HG03442 (cell line): ENCODE measurements around the gene TCERG1L.
"Not testable (repeated sequence)": the region's sequence is repeated elsewhere in the genome, so short reads cannot be mapped to it uniquely, and the experiment has no call there.

Source experiments
- ATAC-seq: cut with Tn5 transposase; IDR thresholded peaks from one replicate; pipeline ENCODE4 v1.9.1; 2021; ENCODE audit warnings: mild to moderate bottlenecking, moderate library complexity; ENCODE audit not compliant: unreplicated experiment

TCERG1L gene

GRCh38 chr10:131174211-131174565 lies 137.3 kb downstream of the TCERG1L start:
- ATAC-seq: no peak

GRCh38 chr10:131173484-131174210 lies 137.9 kb downstream of the TCERG1L start:
- ATAC-seq: no peak

GRCh38 chr10:131172433-131172832 lies 139.1 kb downstream of the TCERG1L start:
- no peak for ATAC-seq

GRCh38 chr10:131169146-131169545 lies 142.4 kb downstream of the TCERG1L start:
- ATAC-seq: no peak

- no peak for ATAC-seq
Measured at GRCh38 chr10:131168238-131168875, 143.2 kb downstream of the TCERG1L start.

GRCh38 chr10:131167036-131167860 lies 144.3 kb downstream of the TCERG1L start:
- no peak for ATAC-seq

- ATAC-seq: no peak
Measured at GRCh38 chr10:131166486-131166885, 145.0 kb downstream of the TCERG1L start.

GRCh38 chr10:131165092-131165491 lies 146.4 kb downstream of the TCERG1L start:
- no peak for ATAC-seq

GRCh38 chr10:131162866-131163843 lies 148.4 kb downstream of the TCERG1L start:
- ATAC-seq: no peak

GRCh38 chr10:131162211-131162610 lies 149.3 kb downstream of the TCERG1L start:
- ATAC-seq: no peak

GRCh38 chr10:131161087-131161486 lies 150.4 kb downstream of the TCERG1L start:
- ATAC-seq: no peak

- no peak for ATAC-seq
Measured at GRCh38 chr10:131160219-131160875, 151.2 kb downstream of the TCERG1L start.

- no peak for ATAC-seq
Measured at GRCh38 chr10:131159771-131160170, 151.8 kb downstream of the TCERG1L start.

- ATAC-seq: no peak
Measured at GRCh38 chr10:131158695-131159094, 152.8 kb downstream of the TCERG1L start.

- ATAC-seq: no peak
Measured at GRCh38 chr10:131157899-131158298, 153.6 kb downstream of the TCERG1L start.

GRCh38 chr10:131155876-131156230 lies 155.7 kb downstream of the TCERG1L start:
- ATAC-seq: no peak

GRCh38 chr10:131155218-131155875 lies 156.2 kb downstream of the TCERG1L start:
- ATAC-seq: no peak

- ATAC-seq: no peak
Measured at GRCh38 chr10:131154306-131155025, 157.1 kb downstream of the TCERG1L start.

GRCh38 chr10:131152456-131152855 lies 159.1 kb downstream of the TCERG1L start:
- ATAC-seq: not testable (repeated sequence)
